Measurements from ENCODE around the gene TRIM41. TPM values are rescaled to one million over a fixed set of nuclear protein-coding genes. Genes with fewer than 3 reads are reported as not detected.

Gene TRIM41
- total and polyA plus RNA-seq, 9 of the 15 experiments (the other 6 are each of a cell fraction or from before 2014, with no cell fraction given), result 1.8 to 47.6 (median 20.9) TPM

DNA sequence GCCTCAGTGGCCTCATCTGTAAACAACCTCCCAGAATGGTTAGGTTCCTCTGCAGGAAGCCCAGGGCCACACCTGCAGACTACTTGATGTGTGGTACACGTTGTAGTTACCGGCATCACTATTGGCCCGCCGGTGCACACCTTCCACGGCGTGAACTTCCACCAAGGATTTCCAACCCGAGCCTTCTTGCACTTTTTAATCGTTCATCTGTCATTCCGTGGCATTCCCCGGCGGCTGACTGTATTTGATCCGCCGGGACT is 5.3 kb upstream of the TRIM41 start (continued):
- TF ChIP-seq, protein P1, sequence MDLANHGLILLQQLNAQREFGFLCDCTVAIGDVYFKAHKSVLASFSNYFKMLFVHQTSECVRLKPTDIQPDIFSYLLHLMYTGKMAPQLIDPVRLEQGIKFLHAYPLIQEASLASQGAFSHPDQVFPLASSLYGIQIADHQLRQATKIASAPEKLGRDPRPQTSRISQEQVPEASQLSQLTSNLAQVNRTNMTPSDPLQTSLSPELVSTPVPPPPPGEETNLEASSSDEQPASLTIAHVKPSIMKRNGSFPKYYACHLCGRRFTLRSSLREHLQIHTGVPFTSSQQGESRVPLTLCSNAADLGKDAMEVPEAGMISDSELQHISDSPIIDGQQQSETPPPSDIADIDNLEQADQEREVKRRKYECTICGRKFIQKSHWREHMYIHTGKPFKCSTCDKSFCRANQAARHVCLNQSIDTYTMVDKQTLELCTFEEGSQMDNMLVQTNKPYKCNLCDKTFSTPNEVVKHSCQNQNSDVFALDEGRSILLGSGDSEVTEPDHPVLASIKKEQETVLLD (IDR thresholded peaks at IDR 0.05), result peak; percentile 80; the same call in 1 of the 2 replicates
- no peak for TF ChIP-seq NCOA1 (IDR thresholded peaks at IDR 0.05; ENCODE audit: low read depth)
- TF ChIP-seq, protein P2, sequence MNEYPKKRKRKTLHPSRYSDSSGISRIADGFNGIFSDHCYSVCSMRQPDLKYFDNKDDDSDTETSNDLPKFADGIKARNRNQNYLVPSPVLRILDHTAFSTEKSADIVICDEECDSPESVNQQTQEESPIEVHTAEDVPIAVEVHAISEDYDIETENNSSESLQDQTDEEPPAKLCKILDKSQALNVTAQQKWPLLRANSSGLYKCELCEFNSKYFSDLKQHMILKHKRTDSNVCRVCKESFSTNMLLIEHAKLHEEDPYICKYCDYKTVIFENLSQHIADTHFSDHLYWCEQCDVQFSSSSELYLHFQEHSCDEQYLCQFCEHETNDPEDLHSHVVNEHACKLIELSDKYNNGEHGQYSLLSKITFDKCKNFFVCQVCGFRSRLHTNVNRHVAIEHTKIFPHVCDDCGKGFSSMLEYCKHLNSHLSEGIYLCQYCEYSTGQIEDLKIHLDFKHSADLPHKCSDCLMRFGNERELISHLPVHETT (CRISPR knock-in tag; conservative IDR thresholded peaks at IDR 0.05 in 1 of 2, IDR thresholded peaks at IDR 0.05 in 1 of 2), result no peak
- no peak for TF ChIP-seq BACH1 (tag; IDR thresholded peaks at IDR 0.05)
- TF ChIP-seq ZNF224 (CRISPR knock-in tag; IDR thresholded peaks at IDR 0.05), result no peak
- no peak for TF ChIP-seq KLF10 (CRISPR knock-in tag; IDR thresholded peaks at IDR 0.05)
- no peak for TF ChIP-seq POLR3G (IDR thresholded peaks at IDR 0.05; ENCODE audit: extremely low read depth, insufficient read length, insufficient replicate concordance)
- no peak for TF ChIP-seq ZFP36 (IDR thresholded peaks at IDR 0.05; ENCODE audit: low read depth, low read length, partially characterized antibody)
- TF ChIP-seq FOXK2 (conservative IDR thresholded peaks at IDR 0.05 in 1 of 2, IDR thresholded peaks at IDR 0.05 in 1 of 2; ENCODE audit: low read depth in 2 of 2), result no peak; a peak in 1 of 4 replicates
- TF ChIP-seq ELF4 (CRISPR knock-in tag; IDR thresholded peaks at IDR 0.05), result no peak
- TF ChIP-seq ZNF444 (CRISPR knock-in tag; IDR thresholded peaks at IDR 0.05), result no peak
- no peak for TF ChIP-seq POLR2AphosphoS5 (IDR thresholded peaks at IDR 0.05; ENCODE audit: control insufficient read depth, insufficient read depth, low read depth, low read length)
- no peak for TF ChIP-seq MCM7 (IDR thresholded peaks at IDR 0.05)
- no peak for TF ChIP-seq TAF9B (IDR thresholded peaks at IDR 0.05; ENCODE audit: partially characterized antibody)
- TF ChIP-seq ILK (tag; IDR thresholded peaks at IDR 0.05; ENCODE audit: borderline replicate concordance, low read depth), result no peak
- TF ChIP-seq GABPB1 (CRISPR knock-in tag; IDR thresholded peaks at IDR 0.05), result no peak
- TF ChIP-seq ZBTB7A (IDR thresholded peaks at IDR 0.05; ENCODE audit: borderline replicate concordance, control insufficient read depth, low read depth, low read length), result peak; percentile 95; the same call in 1 of the 2 replicates
- no peak for TF ChIP-seq THRA (IDR thresholded peaks at IDR 0.05)
- no peak for TF ChIP-seq MAFG (tag; conservative IDR thresholded peaks at IDR 0.05)
- no peak; a peak in 1 of 4 replicates for TF ChIP-seq UBTF (IDR thresholded peaks at IDR 0.05; ENCODE audit: borderline replicate concordance in 1 of 2, low read depth in 2 of 2, low read length in 2 of 2)

Measured in K562 (cell line).